Measurements from ENCODE around the gene CEP164. TPM values are rescaled to one million over a fixed set of nuclear protein-coding genes. Genes with fewer than 3 reads are reported as not detected.

Gene CEP164
- total RNA-seq, 6 experiments from 2014 or later = 29.0 to 35.6 (median 33.0) TPM

DNA sequence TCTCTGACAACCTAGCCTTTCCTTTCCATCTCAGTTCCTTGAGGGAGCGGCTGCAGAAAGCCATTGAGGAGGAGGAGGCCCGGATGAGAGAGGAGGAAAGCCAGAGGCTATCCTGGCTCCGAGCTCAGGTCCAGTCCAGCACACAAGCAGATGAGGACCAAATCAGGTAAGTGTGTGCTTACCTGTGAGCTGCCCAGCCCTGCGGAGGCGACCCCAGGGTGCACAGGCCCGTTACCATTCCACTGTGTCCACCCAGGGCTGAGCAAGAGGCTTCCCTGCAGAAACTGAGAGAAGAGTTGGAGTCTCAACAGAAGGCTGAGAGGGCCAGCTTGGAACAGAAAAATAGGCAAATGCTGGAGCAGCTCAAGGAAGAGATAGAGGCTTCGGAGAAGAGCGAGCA is 63.1 kb downstream of the CEP164 start:
- peaks cover 3% of the 10 kb centered on the region; the same call in 1 of the 2 replicates for H3K27me3 Mint-ChIP-seq (ENCODE audit: insufficient read depth)
- no peak for DNase-seq
- H3K4me3 Mint-ChIP-seq = no peak overlapping the region
- H3K27ac Mint-ChIP-seq = no peak overlapping the region
- H3K4me1 Mint-ChIP-seq (ENCODE audit: low read depth) = peaks cover 23% of the 10 kb centered on the region
- no peaks in the 10 kb centered on the region for H3K9me3 Mint-ChIP-seq
- peaks cover 63% of the 10 kb centered on the region for H3K36me3 Mint-ChIP-seq (ENCODE audit: low read depth)
- TF ChIP-seq, protein P1, sequence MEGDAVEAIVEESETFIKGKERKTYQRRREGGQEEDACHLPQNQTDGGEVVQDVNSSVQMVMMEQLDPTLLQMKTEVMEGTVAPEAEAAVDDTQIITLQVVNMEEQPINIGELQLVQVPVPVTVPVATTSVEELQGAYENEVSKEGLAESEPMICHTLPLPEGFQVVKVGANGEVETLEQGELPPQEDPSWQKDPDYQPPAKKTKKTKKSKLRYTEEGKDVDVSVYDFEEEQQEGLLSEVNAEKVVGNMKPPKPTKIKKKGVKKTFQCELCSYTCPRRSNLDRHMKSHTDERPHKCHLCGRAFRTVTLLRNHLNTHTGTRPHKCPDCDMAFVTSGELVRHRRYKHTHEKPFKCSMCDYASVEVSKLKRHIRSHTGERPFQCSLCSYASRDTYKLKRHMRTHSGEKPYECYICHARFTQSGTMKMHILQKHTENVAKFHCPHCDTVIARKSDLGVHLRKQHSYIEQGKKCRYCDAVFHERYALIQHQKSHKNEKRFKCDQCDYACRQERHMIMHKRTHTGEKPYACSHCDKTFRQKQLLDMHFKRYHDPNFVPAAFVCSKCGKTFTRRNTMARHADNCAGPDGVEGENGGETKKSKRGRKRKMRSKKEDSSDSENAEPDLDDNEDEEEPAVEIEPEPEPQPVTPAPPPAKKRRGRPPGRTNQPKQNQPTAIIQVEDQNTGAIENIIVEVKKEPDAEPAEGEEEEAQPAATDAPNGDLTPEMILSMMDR (IDR thresholded peaks at IDR 0.05) = no peak

- DNase-seq = no peak
- Mint-ChIP-seq H3K27me3 (ENCODE audit: insufficient read depth) (peaks cover 3% of the 10 kb centered on the region; the same call in 1 of the 2 replicates), H3K4me1 (ENCODE audit: low read depth) (peaks cover 23% of the 10 kb centered on the region), H3K36me3 (ENCODE audit: low read depth) (peaks cover 64% of the 10 kb centered on the region), H3K9me3 (no peaks in the 10 kb centered on the region), H3K27ac (no peak overlapping the region), H3K4me3 (no peak overlapping the region)
- TF ChIP-seq, protein P1 (IDR thresholded peaks at IDR 0.05) = no peak
These were observed 63.5 kb downstream of the CEP164 start for GRCh38 chr11:117391181-117391580.

DNA sequence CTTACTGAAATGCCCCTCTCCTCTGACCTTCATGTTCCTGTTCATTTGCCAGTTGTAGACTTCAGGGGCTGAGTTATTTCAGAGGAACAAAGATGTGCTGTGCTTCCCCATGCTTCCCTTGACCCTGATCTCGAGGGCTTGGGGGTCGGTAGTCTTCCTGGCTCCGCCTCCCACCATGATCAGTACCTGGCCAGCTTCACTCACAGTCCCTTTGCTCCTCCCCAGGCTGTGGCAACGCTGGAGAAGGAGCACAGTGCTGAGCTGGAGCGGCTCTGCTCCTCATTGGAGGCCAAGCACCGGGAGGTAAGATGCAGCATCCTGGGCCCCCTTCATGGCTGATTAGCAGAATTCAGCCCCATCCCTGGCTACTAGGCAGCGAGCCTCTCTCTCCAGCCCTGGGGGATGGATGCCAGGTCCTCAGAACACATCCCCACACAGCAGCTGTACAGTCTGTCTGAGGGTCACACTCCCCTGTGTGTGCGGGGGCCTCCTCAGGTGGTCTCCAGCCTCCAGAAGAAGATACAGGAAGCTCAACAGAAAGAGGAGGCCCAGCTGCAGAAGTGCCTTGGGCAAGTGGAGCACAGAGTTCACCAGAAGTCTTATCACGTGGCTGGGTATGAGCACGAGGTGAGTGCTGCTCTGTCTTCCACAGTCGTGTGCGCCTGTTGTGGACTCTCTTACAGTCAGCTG is 64.5 kb downstream of the CEP164 start:
- no peaks in the 10 kb centered on the region for H3K9me3 Mint-ChIP-seq
- H3K36me3 Mint-ChIP-seq (ENCODE audit: low read depth) = peaks cover 65% of the 10 kb centered on the region
- no peak overlapping the region for H3K27ac Mint-ChIP-seq
- H3K4me1 Mint-ChIP-seq (ENCODE audit: low read depth) = peaks cover 23% of the 10 kb centered on the region
- TF ChIP-seq, protein P1 (IDR thresholded peaks at IDR 0.05) = no peak
- no peak overlapping the region for H3K4me3 Mint-ChIP-seq
- no peak for DNase-seq
- peaks cover 3% of the 10 kb centered on the region for H3K27me3 Mint-ChIP-seq (ENCODE audit: insufficient read depth)

GRCh38 chr11:117392979-117393378 is 65.3 kb downstream of the CEP164 start:
- Mint-ChIP-seq H3K36me3 (ENCODE audit: low read depth) (peaks cover 67% of the 10 kb centered on the region), H3K4me3 (no peak overlapping the region)

GRCh38 chr11:117394221-117394925 is 66.7 kb downstream of the CEP164 start:
- H3K27ac Mint-ChIP-seq = no peak overlapping the region
- H3K27me3 Mint-ChIP-seq (ENCODE audit: insufficient read depth) = peaks cover 3% of the 10 kb centered on the region
- peaks cover 73% of the 10 kb centered on the region for H3K36me3 Mint-ChIP-seq (ENCODE audit: low read depth)
- peaks cover 19% of the 10 kb centered on the region for H3K9me3 Mint-ChIP-seq
- no peak overlapping the region for H3K4me3 Mint-ChIP-seq
- H3K4me1 Mint-ChIP-seq (ENCODE audit: low read depth) = peaks cover 6% of the 10 kb centered on the region
- TF ChIP-seq, protein P1 (IDR thresholded peaks at IDR 0.05) = no peak
- DNase-seq = no peak

More at GRCh38 chr11:117392979-117393378, 65.3 kb downstream of the CEP164 start:
- H3K27ac Mint-ChIP-seq = no peak overlapping the region
- TF ChIP-seq, protein P1 (IDR thresholded peaks at IDR 0.05) = no peak
- H3K4me1 Mint-ChIP-seq (ENCODE audit: low read depth) = peaks cover 20% of the 10 kb centered on the region
- H3K27me3 Mint-ChIP-seq (ENCODE audit: insufficient read depth) = peaks cover 3% of the 10 kb centered on the region
- peaks cover 8% of the 10 kb centered on the region for H3K9me3 Mint-ChIP-seq
- DNase-seq = no peak

Measured in HFFc6 (cell line).